Prostate gland (tissue), 2 donors: ENCODE results near the gene ORMDL3. TPM values are rescaled to one million over a fixed set of nuclear protein-coding genes. Genes with fewer than 3 reads are reported as not detected.

Experiments used
- DNase-seq: peaks from one replicate; pipeline ENCODE4 v3.0.0-alpha.2; 2019; ENCODE audit warnings: low spot score
- H3K27ac ChIP-seq, 2 donors: fragments of 200-600 bp; sonication (generic); 2 replicates each; pipeline ENCODE4 v1.5.1; 2017 to 2019
- H3K27me3 ChIP-seq: fragments of 200-600 bp; sonication (generic); replicated peaks from 2 replicates; pipeline ENCODE4 v1.5.1; 2019; ENCODE audit not compliant: insufficient read depth
- H3K36me3 ChIP-seq, 2 donors: fragments of 200-600 bp; sonication (generic); 1 replicate in 1 of 2; 2 replicates in 1 of 2; pipeline versions ENCODE4 v1.5.1 to v1.8.1; 2017 to 2019
- H3K4me1 ChIP-seq: fragments of 200-600 bp; sonication (generic); replicated peaks from 2 replicates; pipeline ENCODE4 v1.5.1; 2019
- H3K4me3 ChIP-seq, 2 donors: fragments of 200-600 bp; sonication (generic); 2 replicates each; pipeline ENCODE4 v1.5.1; 2017 to 2019
- H3K9me3 ChIP-seq: fragments of 200-600 bp; sonication (generic); 2 replicates; pipeline ENCODE4 v1.5.1; 2017
- POLR2A ChIP-seq: fragments of 450-650 bp; IDR thresholded peaks from one replicate; pipeline ENCODE4 v1.6.1; 2016; ENCODE audit warnings: antibody characterized with exemption, mild to moderate bottlenecking
- POLR2AphosphoS5 ChIP-seq: sonication (generic); formaldehyde crosslinking; IDR thresholded peaks from one replicate; pipeline ENCODE4 v1.6.1; 2017; ENCODE audit warnings: antibody characterized with exemption
- WGBS: methylation state at CpG from one replicate; pipeline ENCODE4 v1.1.5; 2018; 5-methylcytosine and 5-hydroxymethylcytosine counted together
- intact Hi-C: fragments of 100-400 bp; cut with DNase I; formaldehyde crosslinking; loops from one replicate; pipeline ENCODE4 v1.14.2; 2022
- total RNA-seq, 2 donors: library from RNA; depleted of rRNA; stranded (reverse); fragments of >200 nt; gene quantifications; one replicate each; pipeline ENCODE4 v1.1.0, GENCODE V29; 2016
- TF ChIP-seq, protein P1 (sequence below), 4 experiments: fragments of 200-600 bp in 2 of 4; fragments of 450-650 bp in 2 of 4; sonication (generic) in 2 of 4; IDR thresholded peaks; 1 replicate in 3 of 4; 2 replicates in 1 of 4; pipeline ENCODE4 v1.5.1; 2016 to 2019; ENCODE audit warnings: antibody characterized with exemption in 4 of 4, mild to moderate bottlenecking in 2 of 4, moderate library complexity in 2 of 4

ORMDL3 gene
- total RNA-seq, 2 donors from 2014 or later: 82.4 to 91.6 TPM

DNA sequence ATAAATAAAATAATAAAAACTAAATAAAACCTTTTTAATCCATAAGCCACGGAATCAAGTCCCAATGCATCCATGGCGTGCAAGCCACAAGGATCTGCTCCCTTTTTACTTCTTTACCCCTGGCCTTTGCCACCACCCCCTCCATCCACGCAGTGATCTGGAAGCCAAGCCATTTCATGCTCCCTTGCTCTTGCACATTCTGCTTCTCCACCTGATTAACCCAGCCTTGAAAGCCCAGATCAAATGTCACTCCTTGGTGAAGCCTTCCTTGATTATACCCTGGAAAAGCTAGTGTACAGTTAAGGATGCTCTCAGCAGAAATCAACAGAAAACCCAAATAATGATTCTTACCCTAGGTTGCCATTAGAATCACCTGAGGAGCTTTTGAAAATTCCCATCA, 10.0 kb upstream of the ORMDL3 start:
- intact Hi-C loops: no loop called here
- no peaks in the 10 kb centered on the region for H3K27me3 ChIP-seq
- WGBS: 89% methylated on average over 3 of the region's 3 CpGs
- no peaks in the 10 kb centered on the region for H3K36me3 ChIP-seq
- H3K4me3 ChIP-seq: no peak overlapping the region
- DNase-seq: no peak
- H3K27ac ChIP-seq: no peak overlapping the region
- H3K4me1 ChIP-seq: no peaks in the 10 kb centered on the region
- no peaks in the 10 kb centered on the region for H3K9me3 ChIP-seq
- TF ChIP-seq, protein P1, sequence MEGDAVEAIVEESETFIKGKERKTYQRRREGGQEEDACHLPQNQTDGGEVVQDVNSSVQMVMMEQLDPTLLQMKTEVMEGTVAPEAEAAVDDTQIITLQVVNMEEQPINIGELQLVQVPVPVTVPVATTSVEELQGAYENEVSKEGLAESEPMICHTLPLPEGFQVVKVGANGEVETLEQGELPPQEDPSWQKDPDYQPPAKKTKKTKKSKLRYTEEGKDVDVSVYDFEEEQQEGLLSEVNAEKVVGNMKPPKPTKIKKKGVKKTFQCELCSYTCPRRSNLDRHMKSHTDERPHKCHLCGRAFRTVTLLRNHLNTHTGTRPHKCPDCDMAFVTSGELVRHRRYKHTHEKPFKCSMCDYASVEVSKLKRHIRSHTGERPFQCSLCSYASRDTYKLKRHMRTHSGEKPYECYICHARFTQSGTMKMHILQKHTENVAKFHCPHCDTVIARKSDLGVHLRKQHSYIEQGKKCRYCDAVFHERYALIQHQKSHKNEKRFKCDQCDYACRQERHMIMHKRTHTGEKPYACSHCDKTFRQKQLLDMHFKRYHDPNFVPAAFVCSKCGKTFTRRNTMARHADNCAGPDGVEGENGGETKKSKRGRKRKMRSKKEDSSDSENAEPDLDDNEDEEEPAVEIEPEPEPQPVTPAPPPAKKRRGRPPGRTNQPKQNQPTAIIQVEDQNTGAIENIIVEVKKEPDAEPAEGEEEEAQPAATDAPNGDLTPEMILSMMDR (IDR thresholded peaks at IDR 0.05): no peak
- TF ChIP-seq POLR2A: no peak
- no peak for TF ChIP-seq POLR2AphosphoS5

GRCh38 chr17:39935909-39936308, 8.5 kb upstream of the ORMDL3 start:
- Histone ChIP-seq H3K36me3 (no peaks in the 10 kb centered on the region), H3K4me1 (no peaks in the 10 kb centered on the region), H3K27me3 (no peaks in the 10 kb centered on the region), H3K27ac (no peak overlapping the region), H3K9me3 (no peaks in the 10 kb centered on the region), H3K4me3 (no peak overlapping the region)
- 67% methylated on average over 3 of the region's 3 CpGs for WGBS
- DNase-seq: no peak
- TF ChIP-seq, protein P1 (IDR thresholded peaks at IDR 0.05): no peak
- TF ChIP-seq POLR2A (no peak), POLR2AphosphoS5 (no peak)
- intact Hi-C loops: no loop called here

GRCh38 chr17:39934324-39934723, 6.9 kb upstream of the ORMDL3 start:
- no peak overlapping the region for H3K4me3 ChIP-seq
- H3K27ac ChIP-seq: peak overlapping the region in 1 of 2 donors; percentile 61
- no peaks in the 10 kb centered on the region for H3K4me1 ChIP-seq
- WGBS: 59% methylated on average over 5 of the region's 5 CpGs
- TF ChIP-seq POLR2AphosphoS5 (no peak), POLR2A (no peak)
- TF ChIP-seq, protein P1 (IDR thresholded peaks at IDR 0.05): no peak
- no peaks in the 10 kb centered on the region for H3K9me3 ChIP-seq
- intact Hi-C loops: no loop called here
- H3K27me3 ChIP-seq: no peaks in the 10 kb centered on the region
- no peaks in the 10 kb centered on the region for H3K36me3 ChIP-seq
- DNase-seq: no peak

DNA sequence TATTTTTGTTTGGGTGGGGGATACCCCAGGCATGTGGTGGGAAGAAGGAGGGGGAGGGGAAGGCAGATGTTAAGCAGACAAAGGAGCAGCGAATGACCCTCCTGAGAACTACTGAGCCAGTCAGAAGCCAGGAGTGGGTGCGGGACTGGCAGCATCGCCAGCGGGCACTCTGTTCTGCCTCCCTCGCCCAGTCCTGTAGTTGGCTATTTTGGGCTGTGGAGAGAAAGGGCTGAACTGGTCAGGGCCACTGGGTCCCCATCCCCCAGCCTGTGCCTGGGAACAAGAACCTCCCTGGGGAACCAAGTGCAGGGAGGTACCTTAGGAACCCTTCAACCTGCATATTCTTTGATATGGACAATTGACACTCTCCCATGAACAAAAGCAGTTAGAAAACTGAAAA, 6.5 kb upstream of the ORMDL3 start:
- WGBS: 84% methylated on average over 5 of the region's 5 CpGs
- no peak for DNase-seq
- intact Hi-C loops: no loop called here

More for the DNA sequence above, 6.5 kb upstream of the ORMDL3 start:
- no peaks in the 10 kb centered on the region for H3K36me3 ChIP-seq
- no peak overlapping the region for H3K4me3 ChIP-seq
- no peaks in the 10 kb centered on the region for H3K27me3 ChIP-seq
- TF ChIP-seq POLR2AphosphoS5: no peak
- TF ChIP-seq POLR2A: no peak
- TF ChIP-seq, protein P1 (IDR thresholded peaks at IDR 0.05): no peak
- no peaks in the 10 kb centered on the region for H3K9me3 ChIP-seq
- H3K27ac ChIP-seq: peak overlapping the region in 1 of 2 donors; percentile 61
- H3K4me1 ChIP-seq: no peaks in the 10 kb centered on the region
